HEK293 (cell line): ENCODE measurements around the gene SLC2A6.
A peak's percentile ranks its signal among the peaks of the same experiment; 100 is the strongest.

Experiments used
- CTCF ChIA-PET: fragments of 350-600 bp; formaldehyde crosslinking; extraction: SDS; loops from one replicate; lab custom pipeline; 2021; ENCODE audit warnings: antibody characterized with exemption; lab: Yijun Ruan, JAX
- POLR2A ChIA-PET: fragments of 300-600 bp; formaldehyde crosslinking; extraction: SDS; loops from one replicate; lab custom pipeline; 2020; ENCODE audit warnings: antibody characterized with exemption, inconsistent platforms; lab: Yijun Ruan, JAX
- H3K27ac ChIP-seq: fragments of 200-500 bp; sonication (Bioruptor generic); 2 replicates; pipeline ENCODE4 v1.5.1; 2014; ENCODE audit warnings: low read depth, low read length, control low read depth, inconsistent platforms; ENCODE audit errors: extremely low read depth
- H3K36me3 ChIP-seq, 2 experiments: fragments of 200-500 bp in 1 of 2; sonication (Bioruptor generic) in 1 of 2; 1 replicate in 1 of 2; 2 replicates in 1 of 2; pipeline ENCODE4 v1.5.1; 2014 to 2017; ENCODE audit warnings: inconsistent platforms in 2 of 2, low read length in 2 of 2; ENCODE audit not compliant: control insufficient read depth in 2 of 2, insufficient read depth in 1 of 2
- H3K4me1 ChIP-seq: fragments of 200-500 bp; sonication (Bioruptor generic); 2 replicates; pipeline ENCODE4 v1.5.1; 2014; ENCODE audit warnings: mild to moderate bottlenecking, low read length, inconsistent platforms; ENCODE audit not compliant: control insufficient read depth, insufficient read depth
- H3K4me3 ChIP-seq: 2 replicates; pipeline ENCODE4 v1.5.1; 2011; ENCODE audit warnings: low read depth, mild to moderate bottlenecking, control low read depth, low read length, moderate library complexity
- H3K9me3 ChIP-seq: fragments of 200-500 bp; sonication (Bioruptor generic); 2 replicates; pipeline ENCODE4 v1.5.1; 2014; ENCODE audit warnings: low read depth, low read length, inconsistent platforms; ENCODE audit not compliant: control insufficient read depth, insufficient read depth
- BCL11A ChIP-seq: fragments of 450-650 bp; formaldehyde crosslinking; IDR thresholded peaks from 2 replicates; pipeline ENCODE4 v1.5.1; 2016; ENCODE audit warnings: low read depth, missing biosample characterization, missing genetic modification characterization
- GLIS2 ChIP-seq: fragments of 450-650 bp; formaldehyde crosslinking; IDR thresholded peaks from 2 replicates; pipeline ENCODE4 v1.5.1; 2016; ENCODE audit warnings: missing biosample characterization, missing genetic modification characterization
- HOXA7 ChIP-seq: sonication (generic); formaldehyde crosslinking; IDR thresholded peaks from 2 replicates; pipeline ENCODE4 v1.8.1; 2022; ENCODE audit warnings: missing genetic modification reagents, borderline replicate concordance
- IKZF3 ChIP-seq: fragments of 450-650 bp; IDR thresholded peaks from 2 replicates; pipeline ENCODE4 v1.5.0; 2018; ENCODE audit warnings: missing biosample characterization, mild to moderate bottlenecking, missing genetic modification characterization, moderate library complexity
- SCRT1 ChIP-seq: fragments of 450-650 bp; formaldehyde crosslinking; IDR thresholded peaks from 2 replicates; pipeline ENCODE4 v1.5.1; 2016; ENCODE audit warnings: missing biosample characterization, missing genetic modification characterization, borderline replicate concordance
- YY1 ChIP-seq: fragments of 450-650 bp; formaldehyde crosslinking; IDR thresholded peaks from 2 replicates; pipeline ENCODE4 v1.5.1; 2018; ENCODE audit warnings: missing biosample characterization, missing genetic modification characterization
- ZBTB21 ChIP-seq: fragments of 450-650 bp; formaldehyde crosslinking; IDR thresholded peaks from 2 replicates; pipeline ENCODE4 v1.5.1; 2017; ENCODE audit warnings: missing biosample characterization, missing genetic modification characterization
- ZBTB48 ChIP-seq: fragments of 450-650 bp; formaldehyde crosslinking; IDR thresholded peaks from 2 replicates; pipeline ENCODE4 v1.5.1; 2016; ENCODE audit warnings: missing biosample characterization, missing genetic modification characterization
- ZFP41 ChIP-seq: fragments of 450-650 bp; formaldehyde crosslinking; IDR thresholded peaks from 2 replicates; pipeline ENCODE4 v1.5.1; 2016; ENCODE audit warnings: missing biosample characterization, missing genetic modification characterization, borderline replicate concordance
- ZIC2 ChIP-seq: fragments of 450-650 bp; formaldehyde crosslinking; IDR thresholded peaks from 2 replicates; pipeline ENCODE4 v1.5.1; 2016; ENCODE audit warnings: missing biosample characterization, missing genetic modification characterization
- ZNF112 ChIP-seq: fragments of 450-650 bp; formaldehyde crosslinking; IDR thresholded peaks from 2 replicates; pipeline ENCODE4 v1.5.0; 2017; ENCODE audit warnings: missing biosample characterization, missing genetic modification characterization
- ZNF155 ChIP-seq: fragments of 450-650 bp; formaldehyde crosslinking; IDR thresholded peaks from 2 replicates; pipeline ENCODE4 v1.5.1; 2016; ENCODE audit warnings: missing biosample characterization, missing genetic modification characterization
- ZNF174 ChIP-seq: fragments of 450-650 bp; formaldehyde crosslinking; IDR thresholded peaks from 2 replicates; pipeline ENCODE4 v1.5.0; 2017; ENCODE audit warnings: missing biosample characterization, mild to moderate bottlenecking, missing genetic modification characterization
- ZNF2 ChIP-seq: fragments of 450-650 bp; formaldehyde crosslinking; IDR thresholded peaks from 2 replicates; pipeline ENCODE4 v1.5.1; 2016; ENCODE audit warnings: missing biosample characterization, missing genetic modification characterization
- ZNF214 ChIP-seq: fragments of 450-650 bp; formaldehyde crosslinking; IDR thresholded peaks from 2 replicates; pipeline ENCODE4 v1.5.1; 2017; ENCODE audit warnings: missing biosample characterization, mild to moderate bottlenecking, missing genetic modification characterization, borderline replicate concordance
- ZNF26 ChIP-seq: fragments of 450-650 bp; formaldehyde crosslinking; IDR thresholded peaks from 2 replicates; pipeline ENCODE4 v1.5.1; 2016; ENCODE audit warnings: missing biosample characterization, missing genetic modification characterization
- ZNF354C ChIP-seq: fragments of 450-650 bp; formaldehyde crosslinking; IDR thresholded peaks from 2 replicates; pipeline ENCODE4 v1.5.1; 2016; ENCODE audit warnings: missing biosample characterization, missing genetic modification characterization, low read depth, borderline replicate concordance
- ZNF398 ChIP-seq: fragments of 450-650 bp; formaldehyde crosslinking; IDR thresholded peaks from 2 replicates; pipeline ENCODE4 v1.5.1; 2017; ENCODE audit warnings: missing biosample characterization, missing genetic modification characterization
- ZNF48 ChIP-seq: fragments of 450-650 bp; formaldehyde crosslinking; IDR thresholded peaks from 2 replicates; pipeline ENCODE4 v1.5.1; 2016; ENCODE audit warnings: missing biosample characterization, missing genetic modification characterization
- ZNF600 ChIP-seq: fragments of 450-650 bp; formaldehyde crosslinking; IDR thresholded peaks from 2 replicates; pipeline ENCODE4 v1.5.1; 2016; ENCODE audit warnings: missing biosample characterization, missing genetic modification characterization
- ZNF621 ChIP-seq: fragments of 450-650 bp; formaldehyde crosslinking; IDR thresholded peaks from 2 replicates; pipeline ENCODE4 v1.5.1; 2017; ENCODE audit warnings: missing biosample characterization, missing genetic modification characterization
- ZNF639 ChIP-seq: fragments of 450-650 bp; formaldehyde crosslinking; IDR thresholded peaks from 2 replicates; pipeline ENCODE4 v1.5.1; 2016; ENCODE audit warnings: missing biosample characterization, missing genetic modification characterization
- ZNF704 ChIP-seq: fragments of 450-650 bp; formaldehyde crosslinking; IDR thresholded peaks from 2 replicates; pipeline ENCODE4 v1.5.1; 2016; ENCODE audit warnings: missing biosample characterization, missing genetic modification characterization
- ZNF776 ChIP-seq: fragments of 450-650 bp; formaldehyde crosslinking; IDR thresholded peaks from 2 replicates; pipeline ENCODE4 v1.5.0; 2017; ENCODE audit warnings: missing biosample characterization, missing genetic modification characterization, borderline replicate concordance

The SLC2A6 gene

GRCh38 chr9:133475292-133476012, 3.4 kb downstream of the SLC2A6 start:
- TF ChIP-seq ZNF174 (tag by site-specific recombination), result no peak
- no peak for TF ChIP-seq ZNF48
- no peak for TF ChIP-seq HOXA7
- no peak for TF ChIP-seq ZNF214 (tag by site-specific recombination)
- no peak for TF ChIP-seq ZNF26 (tag by site-specific recombination)
- no peak for TF ChIP-seq ZIC2 (tag by site-specific recombination)
- no peak for TF ChIP-seq BCL11A (tag by site-specific recombination)
- no peak for TF ChIP-seq ZNF354C (tag by site-specific recombination)
- no peak for TF ChIP-seq SCRT1
- no peak for TF ChIP-seq ZNF776 (tag by site-specific recombination)
- no peak for TF ChIP-seq ZNF704 (tag by site-specific recombination)
- POLR2A ChIA-PET, result interaction anchor here (1.3 kb wide), 1 partner anchor 16 kb away, joined by 4 read pairs; the partner anchor contains the start of gene CACFD1
- Histone ChIP-seq H3K4me3 (no peak overlapping the region), H3K36me3 (peaks cover 0 to 46% of the 10 kb centered on the region in 2 experiments; a peak in 1 of 3 replicates), H3K4me1 (no peaks in the 10 kb centered on the region), H3K27ac (no peak overlapping the region), H3K9me3 (no peaks in the 10 kb centered on the region)
- CTCF ChIA-PET, result interaction anchor here (1.2 to 3.4 kb wide), 2 partner anchors 8 to 11 kb away, joined by 4 to 15 read pairs; no protein-coding TSS in a partner anchor

GRCh38 chr9:133474853-133475252, 4.0 kb downstream of the SLC2A6 start:
- CTCF ChIA-PET, result interaction anchor here (0.5 to 1.2 kb wide), 2 partner anchors 9 to 14 kb away, joined by 3 to 4 read pairs; no protein-coding TSS in a partner anchor
- no peaks in the 10 kb centered on the region for H3K4me1 ChIP-seq
- TF ChIP-seq ZNF2 (tag by site-specific recombination) (no peak), GLIS2 (tag by site-specific recombination) (peak; percentile 40; the same call in 1 of the 2 replicates)
- TF ChIP-seq, all 188 proteins: peak for 1
- Histone ChIP-seq H3K36me3 (peaks cover 0 to 46% of the 10 kb centered on the region in 2 experiments; a peak in 1 of 3 replicates), H3K27ac (no peak overlapping the region), H3K9me3 (no peaks in the 10 kb centered on the region), H3K4me3 (no peak overlapping the region)
- POLR2A ChIA-PET, result interaction anchor here (1.3 kb wide), 1 partner anchor 15 kb away, joined by 4 read pairs; the partner anchor contains the start of gene CACFD1

GRCh38 chr9:133474215-133474614, 4.7 kb downstream of the SLC2A6 start:
- no peaks in the 10 kb centered on the region for H3K4me1 ChIP-seq
- POLR2A ChIA-PET, result no interaction called here
- H3K36me3 ChIP-seq, result peaks cover 0 to 46% of the 10 kb centered on the region in 2 experiments; a peak in 1 of 3 replicates
- no peak overlapping the region for H3K4me3 ChIP-seq
- H3K9me3 ChIP-seq, result no peaks in the 10 kb centered on the region
- CTCF ChIA-PET, result interaction anchor here (1.2 kb wide), 1 partner anchor 10 kb away, joined by 4 read pairs; no protein-coding TSS in a partner anchor
- H3K27ac ChIP-seq, result no peak overlapping the region
- no peak for TF ChIP-seq ZNF639 (tag by site-specific recombination)
- TF ChIP-seq ZBTB21, result no peak
- TF ChIP-seq ZNF621 (tag by site-specific recombination), result no peak
- TF ChIP-seq YY1 (tag by site-specific recombination), result no peak
- no peak for TF ChIP-seq ZNF398 (tag by site-specific recombination)
- TF ChIP-seq HOXA7, result no peak
- no peak for TF ChIP-seq ZNF155 (tag by site-specific recombination)
- no peak for TF ChIP-seq IKZF3 (tag by site-specific recombination)
- no peak for TF ChIP-seq ZFP41 (tag by site-specific recombination)
- TF ChIP-seq ZNF112 (tag by site-specific recombination), result no peak
- no peak for TF ChIP-seq ZNF600 (tag by site-specific recombination)
- no peak for TF ChIP-seq ZBTB48 (tag by site-specific recombination)
